ENCODE results near the gene CCDC34.

GRCh38 chr11:27305751-27306150 is 57.3 kb downstream of the CCDC34 start:
- TF ChIP-seq POLR2A (IDR thresholded peaks at IDR 0.05) (no peak), CTCF (IDR thresholded peaks at IDR 0.05) (no peak)
